Measurements from ENCODE around the gene FTCDNL1. TPM values are rescaled to one million over a fixed set of nuclear protein-coding genes. Genes with fewer than 3 reads are reported as not detected.
A peak's percentile ranks its signal among the peaks of the same experiment; 100 is the strongest.

The FTCDNL1 gene
- 1 to 10 TPM; 2.6 TPM for total RNA-seq

- intact Hi-C loops (cut with DNase I), result no loop called here
- TF ChIP-seq CTCF (IDR thresholded peaks at IDR 0.05) (peak in 6 of 7 experiments; percentile 29 to 79 (median 50)), POLR2A (IDR thresholded peaks at IDR 0.05) (peak; percentile 17 to 53 (median 48))
- peak; percentile 98 for ATAC-seq
Measured at GRCh38 chr2:199850718-199851500, at the start of gene FTCDNL1. FTCDNL1 (minus strand) TSS chr2:199851192; CDS start chr2:199848962, 2,230 bp downstream.

GRCh38 chr2:199896617-199897016 is 45.6 kb upstream of the FTCDNL1 start:
- no peaks in the 10 kb centered on the region for H3K27me3 ChIP-seq

More at GRCh38 chr2:199850718-199851500, at the start of gene FTCDNL1:
- Histone ChIP-seq H3K4me3 (peak within 1 kb of the TSS; percentile 42 to 74), H3K27ac (peak within 1 kb of the TSS; percentile 33 to 84 (median 71)), H3K9me3 (no peaks in the 10 kb centered on the region), H3K27me3 (no peaks in the 10 kb centered on the region), H3K36me3 (replicated peaks in 1 of 2; ENCODE audit: insufficient read depth in 1 of 2, low read depth in 2 of 2) (no peaks in the 10 kb centered on the region), H3K4me1 (peaks cover 11% of the 10 kb centered on the region)
- DNase-seq, result peak; percentile 70 to 81 (median 72)
- 0 to 2% methylated on average over 23 to 77 of the region's 80 CpGs for WGBS, 2 donors

GRCh38 chr2:199895406-199895805 is 44.4 kb upstream of the FTCDNL1 start:
- H3K4me3 ChIP-seq, result no peak overlapping the region
- 38 to 48% methylated on average over 3 of the region's 3 CpGs for WGBS, 2 donors
- ATAC-seq, result peak; percentile 63
- no peaks in the 10 kb centered on the region for H3K27me3 ChIP-seq
- no peak overlapping the region for H3K27ac ChIP-seq
- H3K36me3 ChIP-seq (replicated peaks in 1 of 2; ENCODE audit: insufficient read depth in 1 of 2, low read depth in 2 of 2), result no peaks in the 10 kb centered on the region
- no peak for DNase-seq
- H3K4me1 ChIP-seq, result peaks cover 13% of the 10 kb centered on the region
- no peaks in the 10 kb centered on the region for H3K9me3 ChIP-seq
- TF ChIP-seq POLR2A (IDR thresholded peaks at IDR 0.05) (no peak), CTCF (IDR thresholded peaks at IDR 0.05) (no peak)
- intact Hi-C loops (cut with DNase I), result no loop called here

More at GRCh38 chr2:199896617-199897016, 45.6 kb upstream of the FTCDNL1 start:
- TF ChIP-seq CTCF (IDR thresholded peaks at IDR 0.05) (no peak), POLR2A (IDR thresholded peaks at IDR 0.05) (no peak)
- 36 to 53% methylated on average over 2 of the region's 2 CpGs for WGBS, 2 donors
- Histone ChIP-seq H3K4me3 (no peak overlapping the region), H3K27ac (no peak overlapping the region), H3K36me3 (replicated peaks in 1 of 2; ENCODE audit: insufficient read depth in 1 of 2, low read depth in 2 of 2) (no peaks in the 10 kb centered on the region), H3K4me1 (peaks cover 13% of the 10 kb centered on the region), H3K9me3 (no peaks in the 10 kb centered on the region)
- intact Hi-C loops (cut with DNase I), result no loop called here
- ATAC-seq, result no peak
- DNase-seq, result no peak

- H3K27me3 ChIP-seq, result no peaks in the 10 kb centered on the region
- WGBS, 2 donors, result 47 to 54% methylated on average over 6 of the region's 6 CpGs
- DNase-seq (no peak), ATAC-seq (peak; percentile 45)
- H3K9me3 ChIP-seq, result no peaks in the 10 kb centered on the region
- no peak overlapping the region for H3K4me3 ChIP-seq
- TF ChIP-seq POLR2A (IDR thresholded peaks at IDR 0.05), result no peak
- no peak for TF ChIP-seq CTCF (IDR thresholded peaks at IDR 0.05)
- peaks cover 3% of the 10 kb centered on the region for H3K4me1 ChIP-seq
- no peaks in the 10 kb centered on the region for H3K36me3 ChIP-seq (replicated peaks in 1 of 2; ENCODE audit: insufficient read depth in 1 of 2, low read depth in 2 of 2)
- H3K27ac ChIP-seq, result no peak overlapping the region
- intact Hi-C loops (cut with DNase I), result no loop called here
Measured at GRCh38 chr2:199883474-199884212, 32.7 kb upstream of the FTCDNL1 start.

Data from body of pancreas (tissue), 4 donors.